CD4-positive, alpha-beta T cell treated with Interleukin-1 beta for 1 hour (primary cell): Measurements from ENCODE around the gene SPDYE17.
"Not testable (repeated sequence)": the region's sequence is repeated elsewhere in the genome, so short reads cannot be mapped to it uniquely, and the experiment has no call there.

Experiments
- DNase-seq, 2 donors: peaks; one replicate each; pipeline ENCODE4 v3.0.0-alpha.2; 2020 to 2022

SPDYE17 gene

GRCh38 chr7:76998285-76998589, 33.9 kb downstream of the SPDYE17 start:
- DNase-seq, result no peak

- no peak for DNase-seq
These were observed 34.5 kb downstream of the SPDYE17 start for GRCh38 chr7:76997381-76998284.

DNA sequence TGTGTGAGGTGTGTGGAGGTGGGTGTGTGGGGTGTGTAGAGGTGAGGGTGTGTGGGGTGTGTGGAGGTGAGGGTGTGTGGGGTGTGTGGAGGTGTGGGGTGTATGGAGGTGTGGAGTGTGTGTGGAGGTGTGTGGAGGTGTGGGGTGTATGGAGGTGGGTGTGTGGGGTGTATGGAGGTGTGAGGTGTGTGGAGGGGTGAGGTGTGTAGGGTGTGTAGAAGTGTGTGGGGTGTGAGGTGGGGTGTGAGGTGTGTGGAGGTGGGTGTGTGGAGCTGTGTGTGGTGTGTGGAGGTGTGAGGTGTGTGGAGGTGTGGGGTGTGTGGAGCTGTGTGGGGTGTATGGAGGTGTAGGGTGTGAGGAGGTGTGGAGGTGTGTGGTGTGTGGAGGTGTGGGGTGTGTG, 35.2 kb downstream of the SPDYE17 start:
- DNase-seq, result not testable (repeated sequence)

GRCh38 chr7:76994286-76994685, 37.9 kb downstream of the SPDYE17 start:
- not testable (repeated sequence) for DNase-seq

GRCh38 chr7:76993831-76994230, 38.3 kb downstream of the SPDYE17 start:
- not testable (repeated sequence) for DNase-seq

DNA sequence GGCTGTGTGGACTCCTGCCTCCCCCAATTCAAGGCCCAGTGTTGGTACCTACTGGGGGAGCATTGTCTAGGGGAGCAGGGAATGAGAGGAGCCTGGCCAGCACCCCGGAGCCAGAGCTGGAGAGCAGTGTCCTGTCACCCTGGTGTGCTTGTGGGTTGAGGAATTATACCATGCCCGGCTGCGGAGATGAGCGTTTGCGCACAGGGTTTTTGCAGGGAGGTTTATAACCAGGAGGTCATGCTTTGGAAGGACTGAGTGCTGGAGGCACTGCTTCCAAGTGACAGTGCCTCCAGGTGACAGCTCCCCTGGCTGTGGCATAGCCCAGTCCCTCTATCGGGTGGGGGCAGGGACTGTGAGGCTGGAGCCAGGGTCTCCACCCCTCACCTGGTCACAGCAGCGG, 39.3 kb downstream of the SPDYE17 start:
- DNase-seq, result not testable (repeated sequence)

GRCh38 chr7:76992204-76992603, 40.0 kb downstream of the SPDYE17 start:
- DNase-seq, result not testable (repeated sequence)

GRCh38 chr7:76990202-76990601, 42.0 kb downstream of the SPDYE17 start:
- DNase-seq, result not testable (repeated sequence)

DNA sequence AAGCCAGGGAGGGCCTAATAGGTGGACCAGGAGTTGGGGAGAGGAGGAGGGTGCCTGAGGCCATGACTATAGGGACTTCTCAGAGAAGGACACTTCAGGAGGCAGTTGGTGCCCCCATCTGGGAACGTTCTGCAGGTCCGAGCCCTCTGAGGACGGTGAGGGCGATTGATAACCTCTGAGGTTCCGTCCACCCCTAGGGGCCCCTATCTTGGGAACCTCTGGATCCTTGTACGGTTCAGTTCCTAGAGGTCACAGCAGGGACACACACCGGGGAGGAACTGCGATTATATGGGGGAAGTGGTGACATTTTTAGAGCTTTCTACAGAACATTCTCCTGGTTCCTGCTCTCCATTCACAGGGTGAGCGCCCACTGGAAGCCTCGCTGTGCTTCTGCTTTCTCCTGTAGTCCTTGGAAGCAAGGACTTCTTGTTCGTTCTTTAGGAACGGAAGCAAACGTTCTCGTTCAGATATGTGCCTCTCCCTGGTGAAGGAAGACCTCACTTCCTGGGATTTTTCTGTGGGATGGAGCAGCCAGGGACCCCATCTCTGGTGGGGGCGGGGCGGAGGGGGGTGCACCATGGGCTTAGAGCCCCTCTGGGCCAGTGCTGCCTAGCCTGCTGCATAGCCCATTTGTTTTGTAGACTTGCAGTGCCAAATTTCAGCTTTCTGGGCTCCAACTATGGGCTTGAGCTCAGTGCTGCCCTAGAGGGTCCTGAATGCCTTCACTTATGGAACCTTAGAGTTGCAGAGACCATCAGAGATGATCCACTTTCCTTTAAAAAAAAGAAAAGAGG, 46.0 kb downstream of the SPDYE17 start:
- DNase-seq, result not testable (repeated sequence)

GRCh38 chr7:76984784-76985136, 47.4 kb downstream of the SPDYE17 start:
- DNase-seq, result not testable (repeated sequence)

DNA sequence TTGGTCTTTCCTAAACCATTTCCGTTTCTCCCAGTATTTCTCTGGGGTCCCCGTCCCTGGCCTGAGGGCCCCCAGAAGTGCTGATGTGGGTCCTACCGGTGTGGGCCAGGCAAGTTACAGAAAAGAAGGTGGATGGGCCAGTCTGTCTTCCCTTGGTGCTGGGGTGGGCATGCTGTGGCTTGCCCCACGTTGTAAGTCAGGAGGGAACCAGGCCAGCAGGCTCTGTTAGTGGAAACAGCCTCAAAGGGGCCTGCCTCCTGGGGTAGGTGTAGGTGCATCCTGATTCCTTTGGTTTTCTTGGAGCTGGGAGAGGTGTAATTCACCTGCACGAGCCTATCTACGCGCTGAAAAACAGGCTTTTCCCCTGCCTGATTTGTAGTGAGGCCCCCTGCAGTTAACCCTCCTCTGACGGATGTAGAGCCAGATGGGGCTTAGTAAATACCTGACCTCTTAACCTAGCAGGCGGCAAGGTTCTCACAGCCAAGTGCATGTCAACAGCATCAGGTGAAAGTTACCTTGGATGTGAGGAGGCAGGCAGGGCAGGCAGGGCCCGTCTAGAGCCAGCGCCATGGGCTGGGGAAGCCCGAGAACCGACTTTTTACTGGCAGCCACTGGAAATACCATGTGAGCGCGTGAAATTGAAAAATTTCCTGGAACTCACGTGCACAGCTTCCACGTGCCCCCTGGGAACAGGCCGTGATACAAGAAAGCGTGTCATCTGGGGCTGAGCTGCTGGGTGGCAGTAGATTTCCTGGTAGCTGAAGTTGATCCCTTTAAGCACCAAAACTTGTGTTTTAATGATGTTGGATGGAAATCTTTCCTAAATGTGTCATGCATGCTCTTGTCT, 48.0 kb downstream of the SPDYE17 start:
- not testable (repeated sequence) for DNase-seq

GRCh38 chr7:76983333-76983732, 48.8 kb downstream of the SPDYE17 start:
- not testable (repeated sequence) for DNase-seq

GRCh38 chr7:76982501-76982900, 49.7 kb downstream of the SPDYE17 start:
- not testable (repeated sequence) for DNase-seq

DNA sequence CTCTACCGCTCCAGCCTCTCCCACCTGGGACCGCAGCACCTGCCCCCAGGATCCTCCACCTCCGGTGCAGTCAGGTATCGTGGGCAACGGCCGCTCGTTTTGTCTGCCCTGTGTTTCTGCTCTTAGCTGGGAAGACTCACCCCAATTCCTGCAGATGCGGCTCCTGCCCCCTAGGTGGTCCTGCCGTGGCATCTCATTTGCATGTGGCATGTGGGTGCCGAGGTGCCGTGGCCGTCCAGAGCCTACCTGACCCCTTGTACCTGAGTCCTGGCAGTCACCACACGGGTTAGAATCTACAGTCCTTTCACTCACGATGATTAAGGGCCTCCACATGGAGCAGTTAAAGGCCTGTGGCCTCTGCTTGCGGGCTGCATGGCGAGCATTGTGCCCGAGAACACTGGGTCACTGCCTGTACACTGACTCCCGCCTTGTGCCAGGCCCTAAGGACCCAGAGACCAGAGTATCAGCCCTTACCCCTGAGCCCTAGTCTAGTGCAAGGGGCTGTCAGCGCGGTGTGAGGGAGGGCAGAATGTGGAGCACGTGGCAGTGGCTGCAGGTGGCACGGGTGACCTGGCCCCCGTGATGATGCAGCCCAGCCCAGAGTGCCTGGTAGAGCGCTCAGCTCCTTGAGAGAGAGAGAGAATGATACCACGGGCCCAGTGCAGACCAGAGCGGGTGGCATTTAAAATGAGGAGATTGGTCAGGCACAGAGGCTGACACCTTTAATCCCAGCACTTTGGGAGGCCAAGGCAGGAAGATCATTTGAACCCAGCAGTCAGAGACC, 50.8 kb downstream of the SPDYE17 start:
- DNase-seq, result not testable (repeated sequence)

DNA sequence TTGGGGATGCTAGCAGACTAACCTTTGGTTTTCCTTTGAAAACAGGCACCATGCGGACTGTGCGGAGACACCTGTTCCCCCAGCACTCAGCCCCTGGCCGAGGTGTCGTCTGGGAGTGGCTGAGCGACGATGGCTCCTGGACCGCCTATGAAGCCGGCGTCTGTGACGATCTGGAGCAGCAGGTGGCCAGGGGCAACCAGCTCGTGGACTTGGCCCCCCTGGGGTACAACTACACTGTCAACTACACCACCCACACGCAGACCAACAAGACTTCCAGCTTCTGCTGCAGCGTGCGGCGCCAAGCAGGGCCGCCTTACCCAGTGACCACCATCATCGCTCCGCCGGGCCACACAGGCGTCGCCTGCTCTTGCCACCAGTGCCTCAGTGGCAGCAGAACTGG, 51.6 kb downstream of the SPDYE17 start:
- not testable (repeated sequence) for DNase-seq

- DNase-seq, result not testable (repeated sequence)
These were observed 54.3 kb downstream of the SPDYE17 start for GRCh38 chr7:76977761-76978367.

- not testable (repeated sequence) for DNase-seq
These were observed 57.2 kb downstream of the SPDYE17 start for GRCh38 chr7:76974793-76975579.

DNA sequence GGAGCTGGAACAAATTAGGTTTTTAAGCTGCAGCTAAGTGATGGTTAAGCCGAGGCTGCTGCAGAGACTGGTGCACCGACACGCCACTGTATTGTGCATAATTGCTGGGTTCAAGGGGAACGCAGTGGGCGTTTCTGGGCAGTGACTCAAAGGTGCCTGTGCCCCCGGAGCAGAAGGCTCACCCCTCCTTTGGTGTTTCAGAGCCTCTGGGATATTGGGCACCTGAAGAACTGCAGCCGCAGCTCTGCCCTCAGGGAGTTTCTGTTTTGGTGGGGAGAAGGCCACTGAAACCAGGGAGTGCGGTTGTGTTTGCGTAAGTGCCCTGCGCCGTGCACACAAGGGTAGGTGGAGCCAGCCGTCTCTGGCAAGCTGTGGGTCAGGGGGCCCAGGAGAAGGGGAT, 57.8 kb downstream of the SPDYE17 start:
- DNase-seq, result not testable (repeated sequence)

GRCh38 chr7:76972391-76972790, 59.8 kb downstream of the SPDYE17 start:
- DNase-seq, result not testable (repeated sequence)
